HEK293 (cell line): ENCODE data around the gene CDH22.
A peak's percentile ranks its signal among the peaks of the same experiment; 100 is the strongest.

ENCODE experiments used
- CTCF ChIA-PET: fragments of 350-600 bp; formaldehyde crosslinking; extraction: SDS; loops from one replicate; lab custom pipeline; 2021; ENCODE audit warnings: antibody characterized with exemption; lab: Yijun Ruan, JAX
- POLR2A ChIA-PET: fragments of 300-600 bp; formaldehyde crosslinking; extraction: SDS; loops from one replicate; lab custom pipeline; 2020; ENCODE audit warnings: antibody characterized with exemption, inconsistent platforms; lab: Yijun Ruan, JAX
- H3K27ac ChIP-seq: fragments of 200-500 bp; sonication (Bioruptor generic); 2 replicates; pipeline ENCODE4 v1.5.1; 2014; ENCODE audit warnings: low read depth, low read length, control low read depth, inconsistent platforms; ENCODE audit errors: extremely low read depth
- H3K36me3 ChIP-seq, 2 experiments: fragments of 200-500 bp in 1 of 2; sonication (Bioruptor generic) in 1 of 2; 1 replicate in 1 of 2; 2 replicates in 1 of 2; pipeline ENCODE4 v1.5.1; 2014 to 2017; ENCODE audit warnings: inconsistent platforms in 2 of 2, low read length in 2 of 2; ENCODE audit not compliant: control insufficient read depth in 2 of 2, insufficient read depth in 1 of 2
- H3K4me1 ChIP-seq: fragments of 200-500 bp; sonication (Bioruptor generic); 2 replicates; pipeline ENCODE4 v1.5.1; 2014; ENCODE audit warnings: mild to moderate bottlenecking, low read length, inconsistent platforms; ENCODE audit not compliant: control insufficient read depth, insufficient read depth
- H3K4me3 ChIP-seq: 2 replicates; pipeline ENCODE4 v1.5.1; 2011; ENCODE audit warnings: low read depth, mild to moderate bottlenecking, control low read depth, low read length, moderate library complexity
- H3K9me3 ChIP-seq: fragments of 200-500 bp; sonication (Bioruptor generic); 2 replicates; pipeline ENCODE4 v1.5.1; 2014; ENCODE audit warnings: low read depth, low read length, inconsistent platforms; ENCODE audit not compliant: control insufficient read depth, insufficient read depth
- BCL11B ChIP-seq: fragments of 450-650 bp; formaldehyde crosslinking; IDR thresholded peaks from 2 replicates; pipeline ENCODE4 v1.5.1; 2016; ENCODE audit warnings: low read depth, missing biosample characterization, missing genetic modification characterization
- CTCF ChIP-seq: fragments of 450-650 bp; formaldehyde crosslinking; IDR thresholded peaks from 2 replicates; pipeline ENCODE4 v1.5.1; 2016; ENCODE audit warnings: missing biosample characterization, missing genetic modification characterization
- GLIS2 ChIP-seq: fragments of 450-650 bp; formaldehyde crosslinking; IDR thresholded peaks from 2 replicates; pipeline ENCODE4 v1.5.1; 2016; ENCODE audit warnings: missing biosample characterization, missing genetic modification characterization
- KLF1 ChIP-seq: fragments of 450-650 bp; formaldehyde crosslinking; IDR thresholded peaks from 2 replicates; pipeline ENCODE4 v1.5.1; 2016; ENCODE audit warnings: missing biosample characterization, missing genetic modification characterization
- MYNN ChIP-seq: fragments of 450-650 bp; formaldehyde crosslinking; IDR thresholded peaks from 2 replicates; pipeline ENCODE4 v1.5.1; 2016; ENCODE audit warnings: missing biosample characterization, missing genetic modification characterization, borderline replicate concordance
- PRDM1 ChIP-seq: fragments of 450-650 bp; formaldehyde crosslinking; IDR thresholded peaks from 2 replicates; pipeline ENCODE4; 2016; ENCODE audit warnings: missing biosample characterization, missing genetic modification characterization
- SALL2 ChIP-seq: fragments of 450-650 bp; formaldehyde crosslinking; IDR thresholded peaks from 2 replicates; pipeline ENCODE4 v1.5.0; 2017; ENCODE audit warnings: missing biosample characterization, mild to moderate bottlenecking, missing genetic modification characterization, borderline replicate concordance
- WT1 ChIP-seq: fragments of 450-650 bp; formaldehyde crosslinking; IDR thresholded peaks from 2 replicates; pipeline ENCODE4 v1.5.1; 2016; ENCODE audit warnings: missing biosample characterization, missing genetic modification characterization
- ZBTB8A ChIP-seq: fragments of 450-650 bp; formaldehyde crosslinking; IDR thresholded peaks from 2 replicates; pipeline ENCODE4 v1.5.1; 2016; ENCODE audit warnings: missing biosample characterization, missing genetic modification characterization
- ZNF133 ChIP-seq: fragments of 450-650 bp; formaldehyde crosslinking; IDR thresholded peaks from 2 replicates; pipeline ENCODE4 v1.5.1; 2016; ENCODE audit warnings: missing biosample characterization, missing genetic modification characterization
- ZNF24 ChIP-seq: fragments of 450-650 bp; formaldehyde crosslinking; IDR thresholded peaks from 2 replicates; pipeline ENCODE4 v1.5.1; 2016; ENCODE audit warnings: missing biosample characterization, missing genetic modification characterization
- ZNF280D ChIP-seq: fragments of 450-650 bp; formaldehyde crosslinking; IDR thresholded peaks from 2 replicates; pipeline ENCODE4 v1.5.1; 2016; ENCODE audit warnings: missing biosample characterization, missing genetic modification characterization
- ZNF354C ChIP-seq: fragments of 450-650 bp; formaldehyde crosslinking; IDR thresholded peaks from 2 replicates; pipeline ENCODE4 v1.5.1; 2016; ENCODE audit warnings: missing biosample characterization, missing genetic modification characterization, low read depth, borderline replicate concordance
- ZNF366 ChIP-seq: fragments of 450-650 bp; formaldehyde crosslinking; conservative IDR thresholded peaks from 2 replicates; pipeline ENCODE4 v1.5.1; 2016; ENCODE audit warnings: missing biosample characterization, missing genetic modification characterization
- ZNF600 ChIP-seq: fragments of 450-650 bp; formaldehyde crosslinking; IDR thresholded peaks from 2 replicates; pipeline ENCODE4 v1.5.1; 2016; ENCODE audit warnings: missing biosample characterization, missing genetic modification characterization

CDH22 gene

GRCh38 chr20:46206992-46207549 is 101.2 kb downstream of the CDH22 start:
- TF ChIP-seq ZBTB8A (tag by site-specific recombination) (no peak), ZNF354C (tag by site-specific recombination) (no peak), WT1 (tag by site-specific recombination) (peak; percentile 74), SALL2 (no peak)
- Histone ChIP-seq H3K4me3 (no peak overlapping the region), H3K27ac (no peak overlapping the region), H3K9me3 (no peaks in the 10 kb centered on the region), H3K36me3 (no peaks in the 10 kb centered on the region), H3K4me1 (no peaks in the 10 kb centered on the region)
- CTCF ChIA-PET: interaction anchor here (1.1 to 1.5 kb wide), 2 partner anchors 9 to 195 kb away, joined by 3 to 4 read pairs; no protein-coding TSS in a partner anchor
- POLR2A ChIA-PET: interaction anchor here (0.5 to 2.2 kb wide), 2 partner anchors 9 to 337 kb away, joined by 3 to 9 read pairs; no protein-coding TSS in a partner anchor

GRCh38 chr20:46206025-46206424 is 102.3 kb downstream of the CDH22 start:
- H3K4me3 ChIP-seq: no peak overlapping the region
- ChIA-PET CTCF (interaction anchor here (0.6 to 1.6 kb wide), 3 partner anchors 10 to 335 kb away, joined by 4 read pairs; no protein-coding TSS in a partner anchor), POLR2A (interaction anchor here (2.2 kb wide), 1 partner anchor 10 kb away, joined by 9 read pairs; no protein-coding TSS in a partner anchor)
- H3K36me3 ChIP-seq: no peaks in the 10 kb centered on the region
- TF ChIP-seq PRDM1 (tag by site-specific recombination): 0 out of 2 replicates have a peak, but pooled peaks have one; percentile 11
- TF ChIP-seq ZNF133: no peak
- no peaks in the 10 kb centered on the region for H3K4me1 ChIP-seq
- H3K27ac ChIP-seq: no peak overlapping the region
- no peaks in the 10 kb centered on the region for H3K9me3 ChIP-seq

- CTCF ChIA-PET: interaction anchor here (1.6 kb wide), 1 partner anchor 25 kb away, joined by 4 read pairs; no protein-coding TSS in a partner anchor
- POLR2A ChIA-PET: interaction anchor here (2.2 kb wide), 1 partner anchor 10 kb away, joined by 9 read pairs; no protein-coding TSS in a partner anchor
- Histone ChIP-seq H3K27ac (no peak overlapping the region), H3K4me1 (no peaks in the 10 kb centered on the region), H3K36me3 (no peaks in the 10 kb centered on the region), H3K4me3 (no peak overlapping the region), H3K9me3 (no peaks in the 10 kb centered on the region)
- TF ChIP-seq KLF1 (tag by site-specific recombination) (no peak), MYNN (tag by site-specific recombination) (no peak), ZNF366 (no peak), BCL11B (tag by site-specific recombination) (no peak), ZNF280D (tag by site-specific recombination) (no peak)
Measured at GRCh38 chr20:46205349-46205748, 102.9 kb downstream of the CDH22 start.

- Histone ChIP-seq H3K36me3 (no peaks in the 10 kb centered on the region), H3K27ac (no peak overlapping the region), H3K9me3 (no peaks in the 10 kb centered on the region), H3K4me3 (no peak overlapping the region), H3K4me1 (no peaks in the 10 kb centered on the region)
- TF ChIP-seq GLIS2 (tag by site-specific recombination) (no peak), ZNF24 (no peak), CTCF (no peak), ZNF600 (tag by site-specific recombination) (peak; percentile 51; the same call in 1 of the 2 replicates)
- ChIA-PET POLR2A (interaction anchor here (0.7 kb wide), 1 partner anchor 17 kb away, joined by 3 read pairs; no protein-coding TSS in a partner anchor), CTCF (interaction anchor here (0.6 to 1.6 kb wide), 3 partner anchors 25 to 53 kb away, joined by 3 to 4 read pairs (median 3); no protein-coding TSS in a partner anchor)
Measured at GRCh38 chr20:46204594-46205186, 103.6 kb downstream of the CDH22 start.
